HL-60/S4 treated with retinoic acid at 250 ng/mL for 4 days and 3 days (cell line): Measurements from ENCODE around the gene IFNA1.

Experiments
- in situ Hi-C: fragments of 300-500 bp; cut with MboI; formaldehyde crosslinking; loops from 2 replicates; pipeline ENCODE4 v1.7.0; 2022; ENCODE audit warnings: low sequenced_read_pairs

IFNA1 gene

DNA sequence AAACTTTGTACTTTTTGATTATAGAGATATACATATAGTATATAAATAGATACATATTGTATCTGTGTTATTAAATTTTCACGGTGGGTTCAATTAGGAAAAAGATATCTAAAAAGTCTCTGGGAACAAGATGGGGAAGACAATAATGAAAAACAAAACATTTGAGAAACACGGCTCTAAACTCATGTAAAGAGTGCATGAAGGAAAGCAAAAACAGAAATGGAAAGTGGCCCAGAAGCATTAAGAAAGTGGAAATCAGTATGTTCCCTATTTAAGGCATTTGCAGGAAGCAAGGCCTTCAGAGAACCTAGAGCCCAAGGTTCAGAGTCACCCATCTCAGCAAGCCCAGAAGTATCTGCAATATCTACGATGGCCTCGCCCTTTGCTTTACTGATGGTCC, at the start of gene IFNA1:
TSS of gene IFNA1 (plus strand) at position 301 of the 400 bp plus-strand sequence. CDS start at position 370, 69 bp downstream.
- in situ Hi-C loops, result loop anchor here (25.0 kb wide), 1 partner anchor 103 kb away; the partner anchor contains the start of gene KLHL9

DNA sequence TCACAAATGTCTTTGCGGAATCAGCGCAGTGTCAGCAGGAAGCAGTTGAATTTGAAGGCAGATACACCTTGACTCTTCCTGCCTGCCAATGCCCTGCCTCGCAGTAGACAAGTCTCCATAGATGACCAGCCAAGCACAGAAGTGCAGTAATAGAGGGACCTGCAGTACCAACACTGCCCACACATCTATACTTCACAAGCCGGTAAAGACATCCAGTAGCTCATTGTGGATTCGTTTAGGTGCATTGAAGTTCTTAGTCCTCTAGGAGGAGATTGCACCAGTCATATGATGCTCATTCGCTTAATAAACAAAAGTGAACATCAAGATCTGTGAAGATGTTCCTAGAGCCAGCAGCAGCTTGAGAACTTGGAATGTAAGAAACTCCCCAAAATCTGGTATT, 48.0 kb upstream of the IFNA1 start:
- in situ Hi-C loops, result no loop called here

DNA sequence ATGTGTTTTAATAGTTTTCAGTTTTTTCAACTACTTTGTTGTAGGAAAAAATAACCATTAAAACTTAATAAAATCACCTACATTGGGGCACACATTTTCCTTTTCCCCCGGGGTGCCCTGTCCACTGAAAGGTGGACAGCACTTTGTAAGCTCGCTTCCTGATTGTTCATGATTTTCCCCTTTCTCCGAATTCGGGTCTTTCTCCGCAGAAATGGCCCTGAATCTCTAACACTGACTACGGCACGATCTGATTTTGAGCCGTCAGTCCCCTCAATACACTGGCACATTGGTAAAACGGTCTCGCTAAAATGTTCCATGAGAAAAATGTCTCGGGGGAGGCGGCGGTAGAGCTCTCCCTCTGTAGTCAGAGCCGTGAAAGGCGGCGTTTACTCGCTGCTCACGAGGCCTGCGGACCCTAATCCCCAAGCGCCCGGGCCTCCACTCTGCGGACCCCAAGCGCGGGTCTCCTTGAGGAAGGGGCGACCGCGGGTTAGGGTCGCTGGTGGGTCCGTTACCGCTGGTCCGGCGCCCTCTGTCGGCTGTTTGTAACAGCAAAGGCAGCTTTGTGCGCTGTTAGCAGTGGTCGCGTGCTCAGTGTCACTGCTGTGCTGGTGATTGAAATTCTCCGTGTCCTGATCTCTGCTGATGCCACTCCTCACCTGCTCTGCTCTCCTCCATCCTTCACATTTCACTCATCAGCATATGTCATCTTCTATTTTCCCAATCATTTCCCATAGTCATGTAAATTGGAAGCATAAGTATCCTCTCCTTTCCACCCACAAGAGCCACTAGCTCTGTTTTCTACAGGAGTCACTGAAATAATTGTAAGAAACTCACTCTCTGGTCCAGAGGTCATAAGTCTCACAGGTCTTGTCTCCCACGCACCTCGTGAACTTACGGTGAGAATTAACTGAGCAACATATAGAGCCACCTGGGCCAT, 44.2 kb upstream of the IFNA1 start:
- in situ Hi-C loops, result no loop called here

DNA sequence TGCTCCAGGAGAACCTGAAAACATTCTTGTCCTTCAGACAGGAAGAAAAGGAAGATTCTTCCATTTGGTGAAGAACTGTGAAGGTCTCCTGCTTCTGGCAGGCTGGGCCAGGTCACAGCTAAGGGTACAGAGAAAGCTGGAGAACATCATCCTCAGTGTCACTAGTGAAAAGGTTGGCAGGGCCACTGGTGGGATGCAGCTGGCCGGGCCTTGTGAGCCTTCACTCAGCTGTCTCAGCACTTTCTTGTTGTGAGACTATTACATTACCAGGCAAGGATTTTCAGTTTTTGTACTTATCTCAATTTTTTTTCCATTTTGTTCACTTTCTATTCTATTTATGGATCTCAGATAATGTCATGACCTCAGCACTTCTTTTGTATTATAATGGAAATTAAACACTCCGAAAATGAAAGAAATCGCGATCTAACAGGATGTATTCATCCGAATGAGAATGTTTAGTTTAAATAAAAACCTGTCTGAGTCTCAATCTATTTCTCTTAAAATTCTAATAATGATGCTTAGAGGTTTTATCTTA, 41.2 kb upstream of the IFNA1 start:
- in situ Hi-C loops, result no loop called here

DNA sequence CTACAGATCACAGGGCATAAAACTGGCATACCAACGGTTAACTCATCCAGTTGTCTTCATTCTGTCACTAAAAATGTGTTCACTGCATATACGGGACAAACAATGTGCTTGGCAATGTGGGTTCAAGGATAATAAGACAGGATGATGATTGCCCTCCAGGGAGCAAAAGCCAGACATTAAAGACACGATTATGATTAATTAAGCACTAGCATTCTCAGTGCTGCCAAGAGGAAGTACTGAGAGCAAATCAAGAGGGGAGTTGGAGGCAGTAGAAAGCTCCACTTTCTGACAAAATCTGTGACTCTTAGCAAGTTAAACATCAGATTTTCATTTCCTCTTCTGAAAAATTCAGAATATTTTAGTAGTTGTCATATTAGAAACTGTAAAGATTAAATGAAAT, 40.3 kb upstream of the IFNA1 start:
- in situ Hi-C loops, result no loop called here

GRCh38 chr9:21402386-21403251, 37.6 kb upstream of the IFNA1 start:
- in situ Hi-C loops, result no loop called here

DNA sequence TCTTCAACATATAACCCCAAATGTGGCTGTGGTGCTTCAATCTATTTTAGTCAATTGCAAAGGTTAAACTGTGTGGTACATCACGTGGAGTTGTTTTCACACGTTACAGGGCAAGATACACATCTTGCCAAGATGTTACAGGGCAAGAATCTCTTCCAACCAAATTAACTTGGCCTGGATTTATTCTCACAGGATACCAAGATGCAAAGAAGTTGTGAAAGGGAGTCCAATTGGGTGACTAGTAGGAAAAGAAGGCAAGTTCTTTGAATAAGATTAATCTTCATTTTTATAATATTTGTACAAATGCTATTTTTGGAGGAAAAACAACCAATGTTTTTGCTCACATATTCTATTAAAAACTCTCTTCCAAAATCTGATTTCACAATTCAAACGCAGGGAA, 36.1 kb upstream of the IFNA1 start:
- in situ Hi-C loops, result no loop called here

DNA sequence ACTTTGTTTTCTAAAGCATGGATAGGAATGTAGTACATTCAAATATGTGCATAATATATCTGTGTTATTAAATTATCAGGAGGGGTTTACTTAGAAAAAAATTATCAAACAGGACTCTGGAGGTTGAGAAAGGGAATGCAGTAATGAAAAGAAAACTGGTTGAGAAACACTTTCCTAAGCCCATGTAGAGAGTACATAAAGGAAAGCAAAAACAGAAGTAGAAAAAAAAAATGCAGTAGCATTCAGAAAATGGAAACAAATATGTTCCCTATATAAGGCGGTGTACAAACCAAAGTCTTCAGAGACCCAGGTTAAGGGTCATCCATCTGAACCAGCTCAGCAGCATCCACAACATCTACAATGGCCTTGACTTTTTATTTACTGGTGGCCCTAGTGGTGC, 31.4 kb upstream of the IFNA1 start, which contains the start of gene IFNA8:
TSS of gene IFNA8 (plus strand) at position 301 of the 400 bp plus-strand sequence. CDS start at position 361, 60 bp downstream.
- in situ Hi-C loops, result no loop called here

DNA sequence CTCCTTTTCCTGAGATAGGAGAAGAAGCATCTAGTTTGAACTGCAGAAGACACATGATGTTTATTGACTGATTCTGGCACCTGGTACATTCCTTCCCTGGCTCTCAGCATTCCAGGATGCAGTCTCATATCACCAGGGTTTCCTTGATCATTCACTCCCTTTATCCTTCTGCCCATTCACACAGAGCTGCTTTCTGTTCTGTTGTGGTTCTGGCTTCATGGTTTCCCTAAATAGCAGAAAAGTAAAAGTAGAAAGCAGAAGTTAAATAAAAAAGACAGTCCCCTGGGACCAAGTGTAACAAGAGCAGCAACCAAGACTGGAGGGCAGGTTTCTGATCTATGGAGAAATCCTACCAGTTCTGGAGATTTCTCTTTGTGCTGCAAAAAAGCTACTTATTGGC, 28.1 kb upstream of the IFNA1 start:
- in situ Hi-C loops, result no loop called here

- in situ Hi-C loops, result no loop called here
These were observed 27.1 kb upstream of the IFNA1 start for GRCh38 chr9:21413151-21413550.

GRCh38 chr9:21413624-21414023, 26.6 kb upstream of the IFNA1 start:
- in situ Hi-C loops, result no loop called here

DNA sequence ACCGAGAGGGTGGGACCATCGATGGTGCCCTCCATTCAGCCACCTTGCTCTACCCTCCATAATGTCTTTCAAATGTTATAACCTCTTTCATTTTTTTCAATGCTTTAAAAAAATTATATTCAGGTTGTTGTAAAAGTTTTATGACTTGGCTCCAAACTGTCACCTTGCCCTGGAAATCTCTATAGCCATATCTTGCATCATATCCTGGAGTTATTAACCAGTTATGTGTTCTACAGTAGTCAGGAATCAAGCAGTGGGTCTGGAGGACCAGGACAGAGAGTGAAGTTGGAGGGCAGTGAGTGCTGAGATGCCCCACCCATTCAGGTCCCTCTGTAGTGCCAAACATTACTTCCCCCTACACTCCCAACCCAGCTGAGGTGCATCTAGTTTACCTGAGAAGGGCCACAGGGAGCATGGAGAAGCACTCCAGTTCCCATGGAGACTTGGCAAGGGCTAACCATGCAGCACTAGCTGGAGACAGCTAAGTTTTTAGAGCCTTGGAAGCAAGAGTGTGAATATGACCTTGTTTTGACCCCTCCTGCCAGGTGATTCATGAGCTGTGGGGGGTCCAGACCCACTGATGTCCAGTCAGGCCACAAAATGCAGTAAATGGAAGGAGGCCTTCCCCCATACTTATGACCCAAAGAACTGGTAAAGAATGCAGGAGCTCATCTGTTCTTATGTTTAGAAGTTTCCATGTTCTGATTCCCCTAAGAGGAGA, 25.9 kb upstream of the IFNA1 start:
- in situ Hi-C loops, result no loop called here

DNA sequence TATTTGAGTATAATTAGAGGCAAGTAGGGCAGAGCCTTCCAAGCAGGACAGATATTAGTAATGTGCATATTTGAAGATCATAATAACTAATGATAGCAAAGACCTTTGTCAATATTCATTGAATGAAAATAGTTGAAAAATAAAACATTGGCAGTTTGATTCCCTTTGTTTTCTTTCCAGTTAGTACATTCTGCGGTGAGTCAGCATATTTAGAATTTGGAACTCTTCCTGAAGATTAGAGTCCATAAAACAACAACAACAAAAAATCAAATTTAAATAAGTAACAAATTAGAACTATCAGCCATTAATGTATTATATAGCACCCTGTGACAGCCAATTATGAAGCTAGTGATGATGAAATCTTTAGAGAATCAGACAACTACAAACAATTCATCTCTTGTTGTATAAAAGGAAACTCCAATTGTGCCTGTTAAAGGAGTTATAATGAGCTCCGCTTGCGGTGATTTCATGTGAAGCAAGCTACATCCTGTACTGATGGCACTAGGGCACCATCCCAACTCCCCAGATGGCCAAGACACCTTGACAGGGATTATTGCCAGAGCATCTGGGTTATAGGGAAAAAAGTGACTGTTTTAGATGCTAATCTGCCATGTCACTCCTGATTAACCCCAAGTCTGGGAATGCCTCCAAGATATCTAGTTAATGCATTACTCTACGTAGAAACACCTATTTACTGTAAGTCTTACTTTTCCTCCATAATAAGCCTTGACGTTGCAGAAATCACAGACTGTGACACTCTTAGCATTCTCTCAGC, 24.6 kb upstream of the IFNA1 start:
- in situ Hi-C loops, result no loop called here

GRCh38 chr9:21428235-21428634, 12.0 kb upstream of the IFNA1 start:
- in situ Hi-C loops, result loop anchor here (25.0 kb wide), 1 partner anchor 91 kb away; the partner anchor contains the start of gene KLHL9

DNA sequence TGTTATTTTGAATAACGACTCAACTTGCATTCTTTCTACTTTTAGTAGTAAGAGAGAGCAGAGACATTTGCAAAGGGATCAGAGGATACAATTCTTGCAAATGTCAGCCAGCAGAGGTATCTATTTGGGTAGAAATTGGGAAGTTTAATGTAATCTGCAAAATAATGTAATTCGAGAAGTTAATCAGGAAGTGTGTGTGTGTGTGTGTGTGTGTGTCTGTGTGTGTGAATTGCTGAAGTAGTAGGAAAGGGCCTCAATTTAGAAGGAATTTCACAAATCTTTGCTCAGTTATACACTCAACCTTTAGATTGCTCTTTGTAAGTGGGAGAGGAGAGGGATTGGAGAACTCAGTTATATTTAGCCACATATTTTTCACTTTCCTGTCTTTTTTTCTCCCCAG, 11.0 kb upstream of the IFNA1 start:
- in situ Hi-C loops, result loop anchor here (25.0 kb wide), 1 partner anchor 92 kb away; the partner anchor contains the start of gene KLHL9

DNA sequence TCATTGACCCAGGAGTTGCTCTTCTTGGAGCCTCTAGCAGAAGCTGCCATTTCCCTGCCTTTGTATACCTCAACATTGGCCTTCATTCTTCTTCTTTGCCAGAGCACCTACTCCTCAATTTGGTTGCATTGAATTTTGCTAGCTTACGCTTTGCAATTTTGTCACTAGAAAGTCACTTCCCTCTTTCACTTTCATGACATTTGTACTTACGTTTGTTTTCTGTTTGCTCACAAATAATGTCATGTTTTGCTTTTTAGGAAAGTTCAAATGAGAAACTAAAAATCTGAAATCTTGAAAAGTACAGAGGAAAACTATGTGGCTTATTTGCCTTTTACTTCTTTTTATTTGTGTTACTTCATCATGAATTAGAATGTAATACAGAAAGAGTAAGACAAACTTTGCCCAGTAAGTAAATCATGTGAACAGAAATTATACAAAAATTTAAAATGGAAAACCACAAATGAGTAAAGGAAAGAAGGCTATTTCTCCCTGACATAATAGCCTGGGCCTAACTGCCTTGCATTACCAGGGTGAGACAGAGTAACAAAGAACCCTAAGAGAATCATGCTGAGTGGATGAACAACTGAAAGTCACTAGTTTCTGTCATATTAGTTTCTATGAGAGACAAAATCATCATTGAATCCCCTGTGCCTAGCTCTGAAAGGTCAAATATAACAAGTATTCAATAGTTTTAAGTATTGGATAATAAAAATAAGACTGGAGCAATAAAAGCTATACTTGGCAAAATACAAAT, 7.4 kb upstream of the IFNA1 start:
- in situ Hi-C loops, result loop anchor here (25.0 kb wide), 1 partner anchor 96 kb away; the partner anchor contains the start of gene KLHL9

GRCh38 chr9:21434202-21435014, 5.8 kb upstream of the IFNA1 start:
- in situ Hi-C loops, result loop anchor here (25.0 kb wide), 1 partner anchor 97 kb away; the partner anchor contains the start of gene KLHL9

GRCh38 chr9:21435015-21435383, 5.2 kb upstream of the IFNA1 start:
- in situ Hi-C loops, result loop anchor here (25.0 kb wide), 1 partner anchor 98 kb away; the partner anchor contains the start of gene KLHL9
